Peyer's patch (tissue), 4 donors: ENCODE measurements around the gene ASF1B. TPM values are rescaled to one million over a fixed set of nuclear protein-coding genes. Genes with fewer than 3 reads are reported as not detected.

Experiments used
- DNase-seq, 3 donors: peaks; one replicate each; pipeline ENCODE4 v3.0.0-alpha.2; 2017 to 2019
- H3K27ac ChIP-seq, 4 donors: fragments of 200-600 bp; sonication (generic); one replicate each; pipeline ENCODE4 v1.5.1; 2016 to 2019
- H3K27me3 ChIP-seq, 2 donors: fragments of 200-600 bp; sonication (generic); one replicate each; pipeline ENCODE4 v1.5.1; 2019
- H3K36me3 ChIP-seq, 3 donors: fragments of 200-600 bp; sonication (generic); one replicate each; pipeline ENCODE4 v1.5.1; 2016 to 2019
- H3K4me1 ChIP-seq, 4 donors: fragments of 200-600 bp; sonication (generic); one replicate each; pipeline ENCODE4 v1.5.1; 2016 to 2019
- H3K4me3 ChIP-seq, 4 donors: fragments of 200-600 bp; sonication (generic); 1 replicate in 3 of 4; 2 replicates in 1 of 4; pipeline ENCODE4 v1.5.1; 2016 to 2019; ENCODE audit warnings: mild to moderate bottlenecking in 1 of 4
- H3K9me3 ChIP-seq, 4 donors: fragments of 200-600 bp; sonication (generic); one replicate each; pipeline ENCODE4 v1.5.1; 2016 to 2019; ENCODE audit warnings: mild to moderate bottlenecking in 1 of 4
- POLR2A ChIP-seq, 2 donors: fragments of 450-650 bp; IDR thresholded peaks; one replicate each; pipeline ENCODE4 v1.5.1; 2017; ENCODE audit warnings: antibody characterized with exemption in 2 of 2, mild to moderate bottlenecking in 2 of 2, moderate library complexity in 2 of 2
- total RNA-seq, 4 donors: library from RNA; depleted of rRNA; stranded (reverse); fragments of >200 nt; gene quantifications; one replicate each; pipeline ENCODE4 v1.1.0, GENCODE V29; 2016
- TF ChIP-seq, protein P1 (sequence below), 6 experiments: fragments of 450-650 bp in 4 of 6; fragments of 200-600 bp in 2 of 6; sonication (generic) in 1 of 6; IDR thresholded peaks; one replicate each; pipeline ENCODE4 v1.5.1; 2017 to 2019; ENCODE audit warnings: antibody characterized with exemption in 6 of 6, mild to moderate bottlenecking in 3 of 6, moderate library complexity in 1 of 6

ASF1B gene
- total RNA-seq, 4 donors from 2014 or later, result 2.3 to 12.4 (median 5.5) TPM

DNA sequence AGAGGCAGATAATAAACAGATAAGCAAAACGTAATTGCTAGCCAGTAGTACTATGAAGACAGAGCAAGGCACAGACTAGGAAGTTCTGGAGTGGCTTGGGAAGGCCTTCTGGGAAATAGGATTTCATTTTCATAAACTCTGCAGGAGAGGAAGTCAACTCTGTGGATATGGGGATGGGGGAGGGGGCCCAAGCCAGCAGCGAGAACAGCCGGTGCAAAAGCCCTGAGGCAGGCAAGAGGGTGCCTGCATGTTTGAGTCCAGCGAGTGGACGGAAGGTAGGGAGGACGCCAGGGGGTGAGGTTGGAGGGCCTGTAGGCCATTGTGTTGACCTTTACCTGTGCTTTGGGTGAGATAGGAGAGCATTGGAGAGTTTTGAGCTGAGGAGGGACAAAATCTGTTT, 9.0 kb upstream of the ASF1B start:
- H3K9me3 ChIP-seq, result no peaks in the 10 kb centered on the region
- no peaks in the 10 kb centered on the region for H3K36me3 ChIP-seq
- no peak overlapping the region for H3K27ac ChIP-seq
- no peak for DNase-seq
- H3K27me3 ChIP-seq, result no peaks in the 10 kb centered on the region
- peaks cover 0 to 27% (median 10%) of the 10 kb centered on the region in 4 donors for H3K4me1 ChIP-seq
- H3K4me3 ChIP-seq, result no peak overlapping the region
- TF ChIP-seq, protein P1, sequence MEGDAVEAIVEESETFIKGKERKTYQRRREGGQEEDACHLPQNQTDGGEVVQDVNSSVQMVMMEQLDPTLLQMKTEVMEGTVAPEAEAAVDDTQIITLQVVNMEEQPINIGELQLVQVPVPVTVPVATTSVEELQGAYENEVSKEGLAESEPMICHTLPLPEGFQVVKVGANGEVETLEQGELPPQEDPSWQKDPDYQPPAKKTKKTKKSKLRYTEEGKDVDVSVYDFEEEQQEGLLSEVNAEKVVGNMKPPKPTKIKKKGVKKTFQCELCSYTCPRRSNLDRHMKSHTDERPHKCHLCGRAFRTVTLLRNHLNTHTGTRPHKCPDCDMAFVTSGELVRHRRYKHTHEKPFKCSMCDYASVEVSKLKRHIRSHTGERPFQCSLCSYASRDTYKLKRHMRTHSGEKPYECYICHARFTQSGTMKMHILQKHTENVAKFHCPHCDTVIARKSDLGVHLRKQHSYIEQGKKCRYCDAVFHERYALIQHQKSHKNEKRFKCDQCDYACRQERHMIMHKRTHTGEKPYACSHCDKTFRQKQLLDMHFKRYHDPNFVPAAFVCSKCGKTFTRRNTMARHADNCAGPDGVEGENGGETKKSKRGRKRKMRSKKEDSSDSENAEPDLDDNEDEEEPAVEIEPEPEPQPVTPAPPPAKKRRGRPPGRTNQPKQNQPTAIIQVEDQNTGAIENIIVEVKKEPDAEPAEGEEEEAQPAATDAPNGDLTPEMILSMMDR (IDR thresholded peaks at IDR 0.05), result no peak
- TF ChIP-seq POLR2A (IDR thresholded peaks at IDR 0.05), result no peak

DNA sequence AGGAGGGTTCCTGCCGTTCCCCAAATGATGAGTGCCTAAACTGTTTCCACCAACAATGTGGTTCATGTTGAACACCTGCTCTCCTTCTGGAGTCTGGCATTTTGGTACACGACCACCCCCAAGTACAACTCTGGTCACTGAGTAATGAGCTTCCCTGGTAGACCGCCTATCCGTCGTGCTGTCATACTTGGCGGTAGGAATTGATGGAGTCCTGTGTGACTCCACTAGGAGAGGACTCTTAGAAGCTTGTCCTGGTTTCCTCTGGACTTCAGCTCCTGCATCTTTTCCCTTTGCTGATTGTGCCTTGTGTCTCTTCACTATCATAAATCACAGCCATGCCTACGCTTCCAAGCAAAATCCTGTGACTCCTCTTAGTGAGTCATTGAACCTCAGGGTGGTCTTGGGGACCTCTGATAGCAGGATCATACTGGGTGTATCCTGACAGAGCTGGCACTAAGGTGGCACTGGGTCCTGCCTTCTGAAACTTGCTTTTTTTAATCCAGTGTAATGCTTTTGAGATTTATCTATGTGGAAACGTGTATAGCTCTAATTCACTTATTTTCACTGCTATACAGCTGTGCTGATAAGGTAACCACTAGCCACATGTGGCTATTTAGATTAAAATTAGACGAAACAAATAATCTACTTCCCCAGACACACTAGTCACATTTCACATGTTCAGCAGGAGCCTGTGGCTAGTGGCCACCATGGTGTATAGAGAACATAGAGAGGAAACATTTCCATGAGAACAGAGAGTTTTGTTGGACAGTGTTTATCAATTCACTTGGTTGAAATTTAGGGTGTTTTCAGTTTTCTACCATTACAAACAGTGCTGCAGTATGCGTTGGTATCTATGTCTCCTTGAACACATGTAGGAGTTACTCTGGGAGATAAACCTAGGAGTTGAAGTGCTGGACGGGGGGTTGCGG, 6.1 kb upstream of the ASF1B start:
- no peak for TF ChIP-seq POLR2A (IDR thresholded peaks at IDR 0.05)
- Histone ChIP-seq H3K4me1 (peaks cover 0 to 16% (median 3%) of the 10 kb centered on the region in 4 donors), H3K4me3 (no peak overlapping the region), H3K27ac (no peak overlapping the region), H3K36me3 (no peaks in the 10 kb centered on the region), H3K27me3 (no peaks in the 10 kb centered on the region), H3K9me3 (no peaks in the 10 kb centered on the region)
- no peak for DNase-seq

DNA sequence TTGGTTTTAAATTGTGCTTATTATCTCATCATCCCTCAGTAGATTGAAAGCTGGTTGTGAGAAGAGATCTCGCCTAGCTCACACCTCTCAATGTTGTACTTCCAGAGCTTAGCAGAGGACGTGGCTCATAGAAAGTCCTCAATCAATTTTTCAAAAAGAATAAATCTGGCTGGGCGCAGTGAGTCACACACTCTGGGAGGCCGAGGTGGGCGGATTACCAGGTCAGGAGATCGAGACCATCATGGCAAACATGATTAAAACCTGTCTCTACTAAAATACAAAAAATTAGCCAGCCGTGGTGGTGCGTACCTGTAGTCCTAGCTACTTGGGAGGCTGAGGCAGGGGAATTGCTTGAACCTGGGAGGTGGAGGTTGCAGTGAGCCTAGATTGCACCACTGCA, 4.7 kb upstream of the ASF1B start:
- no peaks in the 10 kb centered on the region for H3K9me3 ChIP-seq
- TF ChIP-seq POLR2A (IDR thresholded peaks at IDR 0.05), result no peak
- TF ChIP-seq, protein P1 (IDR thresholded peaks at IDR 0.05), result no peak
- no peaks in the 10 kb centered on the region for H3K27me3 ChIP-seq
- peaks cover 0 to 19% (median 3%) of the 10 kb centered on the region in 4 donors for H3K4me1 ChIP-seq
- no peaks in the 10 kb centered on the region for H3K36me3 ChIP-seq
- no peak overlapping the region for H3K4me3 ChIP-seq
- DNase-seq, result no peak
- H3K27ac ChIP-seq, result no peak overlapping the region

DNA sequence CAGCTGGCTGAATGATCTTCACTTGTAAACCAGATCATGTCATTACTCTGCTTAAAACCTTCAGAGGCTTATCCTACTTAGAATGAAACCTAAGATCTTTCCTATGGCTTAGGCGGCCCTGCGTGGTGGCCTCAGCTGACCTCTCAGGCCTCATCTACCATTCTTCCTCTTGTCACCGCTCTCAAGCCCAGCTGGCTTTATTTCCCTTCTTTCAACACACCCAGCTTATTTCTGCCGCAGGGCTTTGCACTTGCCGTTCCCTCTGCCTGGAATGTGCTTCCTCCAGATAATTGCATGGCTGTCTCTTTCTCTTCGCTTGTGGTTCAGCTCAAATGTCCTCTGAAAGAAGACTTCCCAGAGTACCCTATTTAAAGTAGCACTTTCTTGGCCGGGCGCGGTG, 3.6 kb upstream of the ASF1B start:
- Histone ChIP-seq H3K4me3 (no peak overlapping the region), H3K27ac (no peak overlapping the region)

DNA sequence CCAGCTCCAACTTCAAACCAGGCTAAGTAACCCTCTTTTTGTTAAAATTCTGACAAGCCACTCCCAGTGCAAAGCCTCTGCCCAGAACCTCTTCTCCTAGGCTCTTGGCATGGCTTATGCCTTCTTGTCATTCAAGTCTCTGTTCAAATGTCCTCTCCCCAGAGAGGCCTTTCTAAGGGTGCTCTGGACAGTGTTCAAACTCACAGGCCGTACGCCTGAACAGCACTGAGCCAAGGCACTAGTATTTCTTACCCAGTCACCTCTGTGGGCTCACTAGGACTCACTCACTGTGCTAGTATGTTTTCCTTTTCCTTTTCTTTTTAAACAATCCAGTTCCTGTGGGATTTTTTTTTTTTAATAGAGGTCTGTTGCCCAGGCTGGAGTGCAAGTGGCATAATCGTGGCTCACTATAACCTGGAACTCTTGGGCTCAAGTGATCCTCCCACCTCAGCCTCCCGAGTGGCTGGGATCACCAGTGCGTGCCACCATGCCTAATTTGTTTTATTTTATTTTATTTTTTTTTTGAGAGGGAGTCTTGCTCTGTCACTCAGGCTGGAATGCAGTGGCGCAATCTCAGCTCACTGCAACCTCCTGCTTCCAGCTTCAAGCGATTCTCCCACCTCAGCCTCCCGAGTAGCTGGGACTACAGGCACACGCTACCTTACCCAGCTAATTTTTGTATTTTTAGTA, 2.3 kb upstream of the ASF1B start:
- no peak for TF ChIP-seq POLR2A (IDR thresholded peaks at IDR 0.05)
- TF ChIP-seq, protein P1 (IDR thresholded peaks at IDR 0.05), result no peak

More for the DNA sequence above, 3.6 kb upstream of the ASF1B start:
- no peak for DNase-seq
- peaks cover 0 to 26% (median 3%) of the 10 kb centered on the region in 4 donors for H3K4me1 ChIP-seq
- TF ChIP-seq POLR2A (IDR thresholded peaks at IDR 0.05), result no peak
- TF ChIP-seq, protein P1 (IDR thresholded peaks at IDR 0.05), result no peak
- no peaks in the 10 kb centered on the region for H3K27me3 ChIP-seq
- H3K9me3 ChIP-seq, result no peaks in the 10 kb centered on the region
- H3K36me3 ChIP-seq, result no peaks in the 10 kb centered on the region

More for the DNA sequence above, 2.3 kb upstream of the ASF1B start:
- Histone ChIP-seq H3K27me3 (no peaks in the 10 kb centered on the region), H3K4me1 (peaks cover 0 to 26% (median 3%) of the 10 kb centered on the region in 4 donors), H3K36me3 (no peaks in the 10 kb centered on the region), H3K9me3 (no peaks in the 10 kb centered on the region), H3K27ac (peak overlapping the region in 2 of 4 donors; percentile 38 to 99), H3K4me3 (no peak overlapping the region)
- no peak for DNase-seq
